ENCODE data around the gene TXN2. TPM values are rescaled to one million over a fixed set of nuclear protein-coding genes. Genes with fewer than 3 reads are reported as not detected.

TXN2 gene
- total RNA-seq, 1 experiment from 2014 or later, result 58.6 TPM

DNA sequence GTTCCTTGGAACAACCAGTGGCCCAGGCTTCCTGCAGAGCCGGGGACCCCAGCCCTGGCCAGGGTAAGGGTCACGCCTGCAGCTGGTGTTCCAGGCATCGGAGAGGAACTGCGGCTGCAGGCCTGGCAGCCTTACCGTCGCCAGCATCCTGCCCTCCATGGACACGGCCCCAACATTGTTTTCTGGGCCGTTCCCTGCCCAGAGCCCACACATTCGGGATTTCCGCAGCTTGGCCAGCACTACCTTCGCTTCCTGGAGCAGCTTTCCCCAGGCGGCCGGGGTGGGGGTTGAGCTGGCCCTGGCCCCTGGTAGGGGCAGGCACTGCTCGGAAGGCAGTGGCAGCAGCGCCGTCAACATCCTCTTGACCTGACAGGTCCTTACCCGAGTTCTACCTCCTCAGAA lies 17.7 kb downstream of the TXN2 start:
- Mint-ChIP-seq H3K4me1 (peaks cover 25 to 31% of the 10 kb centered on the region in 2 experiments), H3K9me3 (no peaks in the 10 kb centered on the region), H3K27me3 (ENCODE audit: low read depth) (peaks cover 3% of the 10 kb centered on the region; the same call in 1 of the 2 replicates), H3K27ac (no peak overlapping the region; a peak in 1 of 7 replicates), H3K36me3 (ENCODE audit: insufficient read depth in 1 of 3, low read depth in 3 of 3) (peaks cover 0 to 10% (median 7%) of the 10 kb centered on the region in 3 experiments; a peak in 4 of 7 replicates), H3K4me3 (no peak overlapping the region)
- H3K23me2 ChIP-seq (ENCODE audit: insufficient read length, low read depth, low read length, poor library complexity, severe bottlenecking), result peaks cover 3% of the 10 kb centered on the region
- no peak overlapping the region for H2AFZ ChIP-seq (ENCODE audit: low read length)
- no peak overlapping the region for H3K4ac ChIP-seq (ENCODE audit: low read depth, low read length)
- H3K18ac ChIP-seq (ENCODE audit: insufficient read length, low read depth, low read length), result no peak overlapping the region
- H4K5ac ChIP-seq (ENCODE audit: insufficient read length, low read depth, low read length), result no peak overlapping the region
- no peak overlapping the region for H2BK20ac ChIP-seq (ENCODE audit: low read depth, low read length, poor library complexity, severe bottlenecking)
- H3K4me2 ChIP-seq (ENCODE audit: insufficient read depth, insufficient read length, low read length), result no peak overlapping the region
- WGBS (ENCODE audit: extremely low coverage, insufficient read length, low lambda C conversion rate), result no CpG with 5 or more reads among the region's 17 CpGs
- no peaks in the 10 kb centered on the region for H3K27me3 ChIP-seq (ENCODE audit: insufficient read depth, low read length)
- no peaks in the 10 kb centered on the region for H3K79me1 ChIP-seq (ENCODE audit: insufficient read depth, low read depth, low read length, poor library complexity, severe bottlenecking)
- no peaks in the 10 kb centered on the region for H3K79me2 ChIP-seq (ENCODE audit: insufficient read depth, low read length)
- peaks cover 2% of the 10 kb centered on the region for H3K4me1 ChIP-seq (ENCODE audit: insufficient read depth, low read length)
- H3K9ac ChIP-seq (ENCODE audit: extremely low read depth, insufficient read length, low read length), result no peak overlapping the region
- H3K9me3 ChIP-seq (ENCODE audit: control insufficient read depth, low read depth, low read length), result no peaks in the 10 kb centered on the region
- TF ChIP-seq, protein P1, sequence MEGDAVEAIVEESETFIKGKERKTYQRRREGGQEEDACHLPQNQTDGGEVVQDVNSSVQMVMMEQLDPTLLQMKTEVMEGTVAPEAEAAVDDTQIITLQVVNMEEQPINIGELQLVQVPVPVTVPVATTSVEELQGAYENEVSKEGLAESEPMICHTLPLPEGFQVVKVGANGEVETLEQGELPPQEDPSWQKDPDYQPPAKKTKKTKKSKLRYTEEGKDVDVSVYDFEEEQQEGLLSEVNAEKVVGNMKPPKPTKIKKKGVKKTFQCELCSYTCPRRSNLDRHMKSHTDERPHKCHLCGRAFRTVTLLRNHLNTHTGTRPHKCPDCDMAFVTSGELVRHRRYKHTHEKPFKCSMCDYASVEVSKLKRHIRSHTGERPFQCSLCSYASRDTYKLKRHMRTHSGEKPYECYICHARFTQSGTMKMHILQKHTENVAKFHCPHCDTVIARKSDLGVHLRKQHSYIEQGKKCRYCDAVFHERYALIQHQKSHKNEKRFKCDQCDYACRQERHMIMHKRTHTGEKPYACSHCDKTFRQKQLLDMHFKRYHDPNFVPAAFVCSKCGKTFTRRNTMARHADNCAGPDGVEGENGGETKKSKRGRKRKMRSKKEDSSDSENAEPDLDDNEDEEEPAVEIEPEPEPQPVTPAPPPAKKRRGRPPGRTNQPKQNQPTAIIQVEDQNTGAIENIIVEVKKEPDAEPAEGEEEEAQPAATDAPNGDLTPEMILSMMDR (conservative IDR thresholded peaks at IDR 0.05), result no peak
- no peak overlapping the region for H2BK12ac ChIP-seq (ENCODE audit: insufficient read length, low read depth, low read length)
- no peak overlapping the region; the same call in 1 of the 2 replicates for H3K14ac ChIP-seq (ENCODE audit: insufficient read depth, low read length)
- no peak overlapping the region for H3K56ac ChIP-seq (ENCODE audit: insufficient read length, low read depth, low read length)
- no peak overlapping the region for H2BK5ac ChIP-seq (ENCODE audit: insufficient read length, low read length)
- H3T11ph ChIP-seq (ENCODE audit: low read length), result no peak overlapping the region
- H2BK120ac ChIP-seq (ENCODE audit: low read depth, low read length, poor library complexity, severe bottlenecking), result no peak overlapping the region
- no peak overlapping the region for H4K8ac ChIP-seq (replicated peaks; ENCODE audit: insufficient read length, low read depth, low read length)
- H3K27ac ChIP-seq (ENCODE audit: insufficient read length, low read depth, low read length), result no peak overlapping the region
- H3K23ac ChIP-seq (ENCODE audit: insufficient read length, low read depth, low read length), result no peak overlapping the region
- no peak overlapping the region for H2BK15ac ChIP-seq (ENCODE audit: low read depth, low read length)
- no peaks in the 10 kb centered on the region for H4K20me1 ChIP-seq (ENCODE audit: control insufficient read depth, insufficient read depth, insufficient read length)
- H4K91ac ChIP-seq (ENCODE audit: insufficient read length, low read depth, low read length), result no peak overlapping the region
- no peak for DNase-seq
- no peak overlapping the region for H2AK5ac ChIP-seq (ENCODE audit: insufficient read length, low read length)
